HG03064 (cell line): ENCODE measurements around the gene MYH9.
"Not testable (repeated sequence)": the region's sequence is repeated elsewhere in the genome, so short reads cannot be mapped to it uniquely, and the experiment has no call there.

Source experiments
- ATAC-seq: cut with Tn5 transposase; IDR thresholded peaks from one replicate; pipeline ENCODE4 v1.9.1; 2021; ENCODE audit warnings: low read depth; ENCODE audit not compliant: unreplicated experiment

The MYH9 gene

GRCh38 chr22:36256478-36256877 lies 131.3 kb downstream of the MYH9 start:
- ATAC-seq: no peak

GRCh38 chr22:36255572-36255971 lies 132.2 kb downstream of the MYH9 start:
- not testable (repeated sequence) for ATAC-seq

GRCh38 chr22:36253523-36254490 lies 134.0 kb downstream of the MYH9 start:
- no peak for ATAC-seq

GRCh38 chr22:36252754-36253522 lies 134.8 kb downstream of the MYH9 start, which contains the start of gene APOL1:
APOL1 (plus strand) TSS chr22:36253133; CDS start chr22:36254956, 1,823 bp downstream.
- ATAC-seq: no peak

- not testable (repeated sequence) for ATAC-seq
Measured at GRCh38 chr22:36251979-36252608, 135.7 kb downstream of the MYH9 start.

GRCh38 chr22:36250292-36250960 lies 137.3 kb downstream of the MYH9 start:
- not testable (repeated sequence) for ATAC-seq

- no peak for ATAC-seq
Measured at GRCh38 chr22:36249160-36249559, 138.6 kb downstream of the MYH9 start.

GRCh38 chr22:36247955-36248354 lies 139.8 kb downstream of the MYH9 start:
- ATAC-seq: no peak

- no peak for ATAC-seq
Measured at GRCh38 chr22:36246718-36247117, 141.0 kb downstream of the MYH9 start.

- ATAC-seq: no peak
Measured at GRCh38 chr22:36245805-36246356, 141.9 kb downstream of the MYH9 start.

GRCh38 chr22:36244522-36245391 lies 143.0 kb downstream of the MYH9 start:
- no peak for ATAC-seq

- ATAC-seq: no peak
Measured at GRCh38 chr22:36243986-36244385, 143.8 kb downstream of the MYH9 start.

- peak; percentile 85 for ATAC-seq
Measured at GRCh38 chr22:36239401-36240171, 148.2 kb downstream of the MYH9 start, which contains the start of gene APOL2. APOL2 (minus strand) TSS chr22:36239527; CDS start chr22:36233162, 6,365 bp downstream.

- peak; percentile 14 for ATAC-seq
Measured at GRCh38 chr22:36239150-36239400, 148.7 kb downstream of the MYH9 start.

GRCh38 chr22:36238373-36239149 lies 149.2 kb downstream of the MYH9 start:
- ATAC-seq: peak; percentile 17

GRCh38 chr22:36237462-36238372 lies 150.1 kb downstream of the MYH9 start:
- ATAC-seq: no peak
